GM10266 (cell line): Measurements from ENCODE around the gene ATG16L1.
"Not testable (repeated sequence)": the region's sequence is repeated elsewhere in the genome, so short reads cannot be mapped to it uniquely, and the experiment has no call there.

Source experiments
- DNase-seq: peaks from one replicate; pipeline ENCODE4 v3.0.0; 2012; ENCODE audit errors: extremely low spot score
- CTCF ChIP-seq: IDR thresholded peaks from 2 replicates; pipeline ENCODE4 v1.5.1; 2012; ENCODE audit warnings: mild to moderate bottlenecking, low read depth; ENCODE audit not compliant: control insufficient read depth, insufficient read depth; ENCODE audit errors: missing control alignments

Gene ATG16L1

DNA sequence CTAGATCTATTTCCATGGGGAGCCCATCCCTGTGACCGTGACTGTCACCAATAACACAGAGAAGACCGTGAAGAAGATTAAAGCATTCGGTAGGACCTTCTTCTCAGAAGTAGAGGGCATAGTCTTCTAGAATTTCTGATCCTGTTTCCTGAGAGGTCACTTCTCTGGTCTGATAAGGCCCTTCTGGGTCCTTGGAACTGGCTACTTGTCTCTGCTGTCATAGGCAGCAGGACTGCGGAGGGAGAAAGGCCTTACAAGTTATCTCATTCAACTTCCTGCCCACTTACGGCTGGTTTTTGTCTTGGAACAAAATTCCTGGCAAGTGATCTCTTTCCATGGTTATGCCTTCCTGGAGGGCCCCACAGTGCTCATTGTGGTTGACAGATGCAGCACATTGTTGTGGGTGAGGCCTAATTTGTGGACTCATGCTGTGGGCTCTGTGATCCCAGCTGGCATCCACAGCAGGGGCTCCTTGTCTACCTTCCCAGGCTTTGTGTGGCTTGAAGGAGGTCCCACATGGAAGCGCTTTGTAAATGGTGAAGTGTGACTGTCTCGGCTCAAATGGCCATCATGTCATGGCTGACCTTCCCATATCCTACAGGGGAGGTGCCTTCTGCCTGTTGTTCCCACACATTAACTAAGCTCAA, 78.1 kb downstream of the ATG16L1 start:
- DNase-seq, result no peak

DNA sequence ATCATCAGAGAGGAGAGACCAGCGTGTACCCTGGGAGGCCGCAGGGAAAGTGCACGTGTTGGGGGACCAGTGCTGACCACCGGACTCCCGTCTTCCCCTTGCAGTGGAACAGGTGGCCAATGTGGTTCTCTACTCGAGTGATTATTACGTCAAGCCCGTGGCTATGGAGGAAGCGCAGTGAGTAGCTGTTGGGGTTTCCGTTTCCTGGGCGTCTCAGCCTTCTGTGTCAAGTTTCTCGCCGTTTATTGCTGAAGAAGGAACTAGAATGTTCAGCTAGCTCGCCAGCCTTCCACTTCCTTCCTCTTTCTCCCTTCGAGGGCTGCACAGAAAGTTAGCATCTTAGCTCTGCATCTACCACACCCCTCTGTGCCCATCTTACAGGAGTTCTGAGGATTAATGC, 80.1 kb downstream of the ATG16L1 start:
- DNase-seq, result peak; percentile 58
- TF ChIP-seq CTCF, result no peak

More for the DNA sequence above, 78.1 kb downstream of the ATG16L1 start:
- no peak for TF ChIP-seq CTCF

GRCh38 chr2:233332125-233332524, 80.7 kb downstream of the ATG16L1 start:
- no peak for TF ChIP-seq CTCF
- no peak for DNase-seq

- TF ChIP-seq CTCF, result no peak
- DNase-seq, result no peak
Observed at GRCh38 chr2:233334915-233335314, 83.4 kb downstream of the ATG16L1 start.

DNA sequence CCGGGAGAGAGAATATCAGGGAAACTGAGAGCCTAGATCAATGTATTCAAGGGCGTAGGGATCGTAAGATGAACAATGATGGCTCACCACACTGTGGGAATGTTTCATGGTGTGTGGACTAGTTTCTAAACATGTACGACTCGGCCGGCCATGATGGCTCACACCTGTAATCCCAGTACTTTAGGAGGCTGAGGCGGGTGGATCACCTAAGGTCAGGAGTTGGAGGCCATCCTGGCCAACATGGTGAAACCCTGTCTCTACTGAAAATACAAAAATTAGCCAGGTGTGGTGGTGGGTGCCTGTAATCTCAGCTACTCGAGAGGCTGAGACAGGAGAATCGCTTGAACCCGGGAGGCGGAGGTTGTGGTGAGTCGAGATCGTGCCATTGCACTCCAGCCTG, 84.6 kb downstream of the ATG16L1 start:
- DNase-seq, result not testable (repeated sequence)

DNA sequence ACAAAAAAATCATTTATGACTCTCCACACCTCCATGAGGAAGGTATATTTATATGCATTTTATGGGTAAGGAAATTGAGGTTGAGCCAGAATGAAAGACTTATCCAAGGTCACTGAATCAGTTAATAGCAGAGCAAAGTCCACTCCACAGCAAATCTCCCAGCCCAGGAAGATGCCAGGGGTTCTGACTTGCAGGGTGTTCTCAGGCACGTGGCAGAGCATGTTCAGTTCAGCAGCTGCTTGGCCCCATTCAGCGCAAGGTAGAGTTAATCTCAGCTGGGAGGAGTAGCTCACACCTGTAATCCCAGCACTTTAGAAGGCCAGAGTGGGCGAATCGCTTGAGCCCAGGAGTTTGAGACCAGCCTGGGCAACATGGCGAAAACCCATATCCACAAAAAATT, 85.1 kb downstream of the ATG16L1 start:
- no peak for DNase-seq
- TF ChIP-seq CTCF, result no peak

DNA sequence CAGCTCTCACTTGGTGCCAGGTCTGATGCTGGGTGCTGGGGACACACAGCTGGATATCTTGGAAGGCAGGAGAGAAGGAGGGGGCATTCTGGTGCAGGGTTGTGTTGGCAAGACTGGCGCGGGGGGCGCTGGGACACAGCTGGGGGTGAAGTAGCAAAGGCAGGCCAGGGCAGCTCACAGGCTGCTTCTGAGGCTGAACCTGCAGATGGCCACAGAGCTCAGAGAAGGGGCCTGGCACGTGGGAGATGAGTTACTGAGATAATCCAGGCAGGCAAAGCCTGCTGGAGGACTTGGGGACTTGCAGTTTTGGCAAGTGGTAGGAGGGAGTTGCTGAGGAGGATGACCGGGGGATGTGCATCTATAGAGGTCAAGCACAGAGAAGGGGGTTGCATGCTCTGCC, 86.6 kb downstream of the ATG16L1 start:
- DNase-seq, result no peak
- TF ChIP-seq CTCF, result no peak
